Nephron progenitor cell (in vitro differentiated cells): ENCODE results near the gene GLUD1.
"Not testable (repeated sequence)": the region's sequence is repeated elsewhere in the genome, so short reads cannot be mapped to it uniquely, and the experiment has no call there.

Experiments
- DNase-seq: peaks from one replicate; pipeline ENCODE4 v3.0.0; 2021
- H3K27ac Mint-ChIP-seq: 2 replicates; pipeline ENCODE4 v1.8.0; 2021; ENCODE audit warnings: mild to moderate bottlenecking, moderate library complexity, mixed read lengths
- H3K27me3 Mint-ChIP-seq: 2 replicates; pipeline ENCODE4 v1.8.0; 2021; ENCODE audit warnings: mild to moderate bottlenecking, low read depth, mixed read lengths; ENCODE audit not compliant: poor library complexity
- H3K36me3 Mint-ChIP-seq: 2 replicates; pipeline ENCODE4 v1.8.0; 2021; ENCODE audit warnings: low read depth, mixed read lengths
- H3K4me1 Mint-ChIP-seq: 2 replicates; pipeline ENCODE4 v1.8.0; 2021; ENCODE audit warnings: mixed read lengths
- H3K4me3 Mint-ChIP-seq: 2 replicates; pipeline ENCODE4 v1.8.0; 2021; ENCODE audit warnings: mild to moderate bottlenecking, moderate library complexity, mixed read lengths
- H3K9me3 Mint-ChIP-seq: 2 replicates; pipeline ENCODE4 v1.8.0; 2021; ENCODE audit warnings: mild to moderate bottlenecking, moderate library complexity, mixed read lengths
- TF ChIP-seq, protein P1 (sequence below): fragments of 200-600 bp; sonication (generic); IDR thresholded peaks from 2 replicates; pipeline ENCODE4 v1.5.0; 2021; ENCODE audit warnings: antibody characterized with exemption

GLUD1 gene

DNA sequence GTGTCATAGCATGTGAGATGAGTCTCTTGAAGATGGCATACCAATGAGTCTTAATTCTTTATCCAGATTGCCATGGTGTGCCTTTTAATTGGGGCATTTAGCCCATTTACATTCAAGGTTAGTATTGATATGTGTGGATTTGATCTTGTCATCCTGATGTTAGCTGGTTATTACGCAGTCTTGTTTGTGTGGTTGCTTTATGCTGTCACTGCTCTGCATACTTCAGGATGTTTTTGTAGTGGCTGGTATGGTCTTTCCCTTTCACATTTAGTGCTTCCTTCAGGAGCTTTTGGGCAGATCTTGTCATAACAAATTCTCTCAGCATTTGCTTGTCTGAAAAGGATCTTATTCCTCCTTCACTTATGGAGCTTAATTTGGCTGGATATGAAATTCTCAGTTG is 58.0 kb downstream of the GLUD1 start:
- Mint-ChIP-seq H3K4me1 (no peaks in the 10 kb centered on the region), H3K27ac (no peak overlapping the region), H3K9me3 (peaks cover 24% of the 10 kb centered on the region), H3K36me3 (no peaks in the 10 kb centered on the region), H3K27me3 (peaks cover 8% of the 10 kb centered on the region), H3K4me3 (no peak overlapping the region)
- TF ChIP-seq, protein P1, sequence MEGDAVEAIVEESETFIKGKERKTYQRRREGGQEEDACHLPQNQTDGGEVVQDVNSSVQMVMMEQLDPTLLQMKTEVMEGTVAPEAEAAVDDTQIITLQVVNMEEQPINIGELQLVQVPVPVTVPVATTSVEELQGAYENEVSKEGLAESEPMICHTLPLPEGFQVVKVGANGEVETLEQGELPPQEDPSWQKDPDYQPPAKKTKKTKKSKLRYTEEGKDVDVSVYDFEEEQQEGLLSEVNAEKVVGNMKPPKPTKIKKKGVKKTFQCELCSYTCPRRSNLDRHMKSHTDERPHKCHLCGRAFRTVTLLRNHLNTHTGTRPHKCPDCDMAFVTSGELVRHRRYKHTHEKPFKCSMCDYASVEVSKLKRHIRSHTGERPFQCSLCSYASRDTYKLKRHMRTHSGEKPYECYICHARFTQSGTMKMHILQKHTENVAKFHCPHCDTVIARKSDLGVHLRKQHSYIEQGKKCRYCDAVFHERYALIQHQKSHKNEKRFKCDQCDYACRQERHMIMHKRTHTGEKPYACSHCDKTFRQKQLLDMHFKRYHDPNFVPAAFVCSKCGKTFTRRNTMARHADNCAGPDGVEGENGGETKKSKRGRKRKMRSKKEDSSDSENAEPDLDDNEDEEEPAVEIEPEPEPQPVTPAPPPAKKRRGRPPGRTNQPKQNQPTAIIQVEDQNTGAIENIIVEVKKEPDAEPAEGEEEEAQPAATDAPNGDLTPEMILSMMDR = no peak
- DNase-seq = no peak

DNA sequence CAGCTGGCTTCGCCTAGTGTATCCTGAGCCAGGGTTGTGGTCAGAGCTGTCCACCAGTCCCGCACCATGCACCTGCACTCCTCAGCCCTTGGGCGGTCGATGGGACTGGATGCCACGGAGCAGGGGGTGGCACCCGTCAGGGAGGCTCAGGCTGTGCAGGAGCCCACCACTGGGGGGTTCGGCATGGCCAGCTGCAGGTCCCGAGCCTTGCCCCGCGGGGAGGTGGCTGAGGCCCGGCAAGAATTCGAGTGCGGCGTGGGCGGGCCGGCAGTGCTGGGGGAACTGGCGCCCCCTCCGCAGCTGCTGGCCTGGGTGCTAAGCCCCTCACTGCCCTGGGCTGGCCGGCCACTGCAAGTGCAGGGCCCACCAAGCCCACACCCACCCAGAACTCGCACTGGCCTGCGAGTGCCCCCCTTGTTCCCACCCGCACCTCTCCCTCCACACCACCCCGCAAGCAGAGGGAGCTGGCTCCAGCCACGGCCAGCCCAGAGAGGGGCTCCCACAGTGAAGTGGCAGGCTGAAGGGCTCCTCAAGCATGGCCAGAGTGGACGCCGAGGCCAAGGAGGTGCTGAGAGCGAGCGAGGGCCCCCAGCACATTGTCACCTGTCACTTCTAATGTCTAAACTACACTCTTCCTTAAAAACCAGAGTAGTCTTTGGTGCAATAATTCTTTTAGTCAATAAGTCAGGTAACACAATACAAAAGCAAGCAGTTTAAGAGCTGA is 63.6 kb downstream of the GLUD1 start:
- H3K4me1 Mint-ChIP-seq = no peaks in the 10 kb centered on the region
- H3K27ac Mint-ChIP-seq = no peak overlapping the region
- TF ChIP-seq, protein P1 = no peak
- no peaks in the 10 kb centered on the region for H3K36me3 Mint-ChIP-seq
- H3K9me3 Mint-ChIP-seq = peaks cover 33% of the 10 kb centered on the region
- H3K4me3 Mint-ChIP-seq = no peak overlapping the region
- no peak for DNase-seq
- H3K27me3 Mint-ChIP-seq = no peaks in the 10 kb centered on the region

DNA sequence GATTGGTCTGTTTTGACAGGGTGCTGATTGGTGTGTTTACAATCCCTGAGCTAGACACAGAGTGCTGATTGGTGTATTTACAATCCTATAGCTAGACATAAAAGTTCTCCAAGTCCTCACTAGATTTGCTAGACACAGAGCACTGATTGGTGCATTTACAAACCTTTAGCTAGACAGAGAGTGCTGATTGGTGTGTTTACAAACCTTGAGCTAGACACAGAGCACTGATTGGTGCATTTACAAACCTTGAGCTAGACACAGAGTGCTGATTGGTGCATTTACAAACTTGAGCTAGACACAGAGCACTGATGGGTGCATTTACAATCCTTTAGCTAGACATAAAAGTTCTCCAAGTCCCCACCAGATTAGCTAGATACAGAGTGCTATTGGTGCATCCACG is 64.2 kb downstream of the GLUD1 start:
- not testable (repeated sequence) for H3K4me3 Mint-ChIP-seq, H3K27ac Mint-ChIP-seq, DNase-seq, H3K36me3 Mint-ChIP-seq, H3K4me1 Mint-ChIP-seq, H3K27me3 Mint-ChIP-seq
- H3K9me3 Mint-ChIP-seq = peaks cover 33% of the 10 kb centered on the region

DNA sequence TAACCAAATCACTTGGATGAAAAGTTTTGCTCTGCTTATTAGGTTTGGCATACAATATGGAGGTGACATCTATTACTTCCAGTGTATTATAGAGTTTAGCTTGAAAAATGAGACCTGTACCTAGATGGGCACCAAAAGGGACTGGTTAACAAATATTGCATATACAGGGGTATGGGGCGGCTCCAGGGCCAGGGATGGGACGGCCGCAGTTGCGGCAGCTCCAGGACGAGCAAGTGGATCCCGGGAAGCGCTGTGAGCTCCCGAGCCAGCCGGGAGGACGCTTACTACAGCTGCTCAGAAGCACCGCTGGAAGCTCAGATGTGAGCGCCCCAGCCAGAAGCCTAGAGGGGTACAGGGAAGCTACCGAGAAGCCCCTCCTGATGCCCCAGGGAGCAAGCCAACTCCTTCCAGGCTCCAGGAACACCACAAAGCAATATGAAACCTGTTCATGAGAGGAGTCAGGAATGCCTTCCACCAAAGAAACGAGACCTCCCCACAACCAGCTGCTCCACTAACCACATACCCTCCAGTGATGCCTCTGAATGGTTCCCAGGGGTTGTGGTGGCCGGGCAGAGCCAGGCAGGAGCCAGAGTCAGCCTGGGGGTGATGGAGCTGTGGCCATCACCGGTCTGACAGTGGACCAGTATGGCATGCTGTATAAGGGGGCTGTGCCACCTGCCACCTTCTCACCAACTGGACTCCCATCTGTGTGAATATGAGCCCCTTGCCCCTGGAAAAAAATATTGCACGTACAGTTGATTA is 67.7 kb downstream of the GLUD1 start:
- peaks cover 15% of the 10 kb centered on the region for H3K9me3 Mint-ChIP-seq
- H3K27me3 Mint-ChIP-seq, H3K27ac Mint-ChIP-seq, H3K4me3 Mint-ChIP-seq, DNase-seq, H3K36me3 Mint-ChIP-seq, H3K4me1 Mint-ChIP-seq: not testable (repeated sequence)

DNA sequence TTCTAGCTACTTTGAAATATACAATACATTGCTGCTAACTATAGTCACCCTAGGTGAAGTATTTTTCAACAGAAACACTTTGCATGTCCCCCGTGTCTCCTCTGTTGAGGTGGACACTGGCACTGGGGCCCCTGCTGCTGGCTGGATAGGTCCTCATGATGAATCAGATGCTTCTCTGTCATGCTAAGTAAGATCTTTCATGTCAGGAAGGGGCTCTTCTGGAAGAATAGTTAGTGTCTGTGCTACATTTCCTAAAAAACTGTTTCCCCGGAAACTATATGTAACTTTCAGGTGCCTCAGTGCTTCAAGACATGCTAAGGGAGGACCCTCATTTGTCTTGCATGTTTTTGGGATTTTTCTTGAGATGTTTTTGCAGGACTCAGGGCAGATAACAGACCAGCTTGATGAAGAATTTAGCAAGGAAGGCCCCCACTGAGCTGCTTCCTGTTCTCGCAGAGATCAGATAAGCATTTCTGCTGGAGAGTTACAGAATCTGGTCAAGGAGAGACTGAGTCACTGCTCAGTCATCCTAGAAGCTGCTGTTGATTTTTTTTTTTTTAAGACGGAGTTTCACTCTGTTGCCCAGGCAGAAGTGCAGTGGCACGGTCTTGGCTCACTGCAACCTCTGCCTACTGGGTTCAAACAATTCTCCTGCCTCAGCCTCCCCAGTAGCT is 69.2 kb downstream of the GLUD1 start:
- H3K4me3 Mint-ChIP-seq, H3K36me3 Mint-ChIP-seq, H3K4me1 Mint-ChIP-seq, H3K27ac Mint-ChIP-seq, DNase-seq, H3K9me3 Mint-ChIP-seq, H3K27me3 Mint-ChIP-seq: not testable (repeated sequence)

DNA sequence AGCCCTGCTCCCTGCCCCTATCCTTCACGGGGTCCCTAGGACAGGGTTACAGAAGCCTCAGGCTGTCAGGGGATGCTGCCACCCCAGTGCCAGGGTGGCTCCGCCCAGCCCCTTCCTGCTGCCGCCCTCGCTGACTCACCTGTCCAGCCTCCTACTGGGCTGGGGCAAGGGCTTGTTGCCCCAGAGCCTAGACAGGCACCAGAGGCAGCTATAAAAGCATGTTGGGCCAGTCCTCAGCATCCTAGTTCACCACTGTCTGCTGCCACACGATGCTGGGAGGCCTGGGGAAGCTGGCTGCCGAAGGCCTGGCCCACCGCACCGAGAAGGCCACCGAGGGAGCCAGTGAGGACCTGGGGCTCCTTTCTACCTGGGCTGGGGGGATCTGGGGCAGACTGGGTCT is 74.6 kb downstream of the GLUD1 start, which contains the start of gene FAM25A:
TSS of gene FAM25A (plus strand) at position 239 of the 400 bp plus-strand sequence. CDS start at position 270, 31 bp downstream.
- not testable (repeated sequence) for H3K4me1 Mint-ChIP-seq, H3K4me3 Mint-ChIP-seq

DNA sequence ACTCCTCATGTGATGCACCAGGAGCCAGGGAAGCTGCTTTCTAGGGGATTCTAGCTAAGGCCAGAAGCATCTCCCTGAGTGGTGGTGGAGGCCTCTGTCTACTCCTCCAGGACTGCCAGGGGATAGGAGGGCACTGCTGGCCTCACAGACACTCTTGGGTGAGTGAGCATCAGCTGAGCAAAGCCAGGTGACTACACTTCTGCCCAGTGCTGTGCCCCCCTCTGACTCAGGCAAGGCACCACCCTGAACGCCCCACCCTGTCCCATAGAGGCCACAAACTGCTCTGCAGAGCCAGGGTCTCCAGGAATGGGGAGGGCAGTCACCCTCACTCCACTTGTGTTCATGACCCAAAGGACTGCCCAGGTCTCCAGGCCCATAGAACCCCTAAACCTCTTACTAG is 75.1 kb downstream of the GLUD1 start:
- H3K27me3 Mint-ChIP-seq, H3K9me3 Mint-ChIP-seq, H3K27ac Mint-ChIP-seq, H3K4me3 Mint-ChIP-seq, H3K36me3 Mint-ChIP-seq, H3K4me1 Mint-ChIP-seq, DNase-seq: not testable (repeated sequence)

More for the DNA sequence above, 74.6 kb downstream of the GLUD1 start, which contains the start of gene FAM25A:
- not testable (repeated sequence) for DNase-seq, H3K9me3 Mint-ChIP-seq, H3K27me3 Mint-ChIP-seq, H3K36me3 Mint-ChIP-seq
- peak within 1 kb of the TSS; percentile 45 for H3K27ac Mint-ChIP-seq

DNA sequence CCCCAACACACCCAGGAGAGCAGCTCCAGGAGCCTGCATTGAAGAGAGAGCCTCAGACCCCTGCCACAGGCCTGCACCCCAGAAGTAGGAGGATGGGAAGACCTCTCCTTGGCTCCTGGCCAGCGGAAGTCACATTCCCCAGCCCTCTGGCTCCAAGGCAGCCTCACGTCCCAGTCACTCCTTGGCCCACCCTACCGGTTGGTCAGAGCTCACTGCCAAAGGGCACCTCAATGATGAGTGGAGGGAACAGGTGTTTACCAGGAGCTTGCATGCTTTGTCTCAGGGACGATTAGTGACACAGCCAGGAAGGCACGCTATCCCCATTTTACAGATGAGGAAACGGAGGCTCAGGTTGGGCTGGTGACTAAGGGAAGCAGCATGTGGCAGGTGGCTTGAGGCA is 75.6 kb downstream of the GLUD1 start:
- H3K27me3 Mint-ChIP-seq, H3K27ac Mint-ChIP-seq, H3K36me3 Mint-ChIP-seq, H3K4me1 Mint-ChIP-seq, H3K9me3 Mint-ChIP-seq, H3K4me3 Mint-ChIP-seq, DNase-seq: not testable (repeated sequence)

DNA sequence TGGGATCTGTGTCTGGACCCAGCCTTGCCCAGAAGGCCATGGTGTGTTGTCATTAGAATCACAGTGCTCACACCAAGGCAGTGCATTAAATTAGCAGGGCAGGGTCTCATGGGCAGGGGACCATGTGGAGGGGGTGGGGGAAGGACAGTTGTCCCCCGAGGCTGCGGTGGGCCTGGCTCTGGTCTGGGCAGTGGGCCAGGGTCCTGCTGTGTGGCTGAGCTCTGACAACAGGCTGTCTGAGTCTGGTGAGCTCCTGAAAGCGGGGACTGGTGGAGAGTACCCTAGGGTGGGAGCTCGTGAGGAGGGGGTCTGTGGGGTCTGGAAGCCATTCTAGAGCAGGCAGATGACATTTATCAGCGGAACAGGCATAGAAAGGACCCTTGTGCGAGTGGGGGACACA is 76.5 kb downstream of the GLUD1 start:
- H3K36me3 Mint-ChIP-seq, DNase-seq, H3K4me1 Mint-ChIP-seq, H3K27ac Mint-ChIP-seq, H3K27me3 Mint-ChIP-seq, H3K4me3 Mint-ChIP-seq, H3K9me3 Mint-ChIP-seq: not testable (repeated sequence)

DNA sequence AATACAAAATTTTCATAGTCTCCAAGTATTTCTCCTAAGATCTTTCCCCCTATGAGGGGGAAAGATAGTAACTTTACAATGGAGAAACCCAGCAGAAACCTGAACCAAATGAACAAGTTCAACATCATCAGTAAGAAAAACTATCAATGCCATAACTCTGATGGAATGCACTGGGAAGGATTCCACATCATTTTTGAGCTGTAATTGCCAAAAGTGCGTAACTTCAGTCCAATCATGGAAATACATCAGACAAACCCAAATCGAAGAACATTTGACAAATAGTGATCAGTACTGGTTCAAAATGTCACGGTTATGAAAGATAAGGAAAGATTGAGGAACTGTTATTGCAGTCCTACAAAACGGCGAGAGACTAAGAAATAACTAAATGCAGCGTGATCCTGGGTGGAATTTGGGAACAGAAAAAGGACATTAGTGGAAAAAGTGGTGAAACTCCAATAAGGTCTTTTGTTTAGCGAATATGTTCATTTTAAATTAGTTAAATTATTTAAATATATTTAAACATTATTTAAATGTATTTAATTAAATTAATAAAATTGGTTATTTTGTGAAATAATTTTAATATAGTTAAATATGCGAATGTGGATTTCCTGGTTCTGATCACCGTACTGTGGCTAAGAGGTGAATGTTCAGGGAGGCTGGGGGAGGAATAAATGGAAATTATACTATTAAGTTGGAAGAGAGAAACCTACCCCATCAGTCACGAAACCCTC is 79.5 kb downstream of the GLUD1 start:
- not testable (repeated sequence) for H3K27me3 Mint-ChIP-seq, H3K9me3 Mint-ChIP-seq, DNase-seq, H3K4me3 Mint-ChIP-seq, H3K4me1 Mint-ChIP-seq, H3K27ac Mint-ChIP-seq, H3K36me3 Mint-ChIP-seq

DNA sequence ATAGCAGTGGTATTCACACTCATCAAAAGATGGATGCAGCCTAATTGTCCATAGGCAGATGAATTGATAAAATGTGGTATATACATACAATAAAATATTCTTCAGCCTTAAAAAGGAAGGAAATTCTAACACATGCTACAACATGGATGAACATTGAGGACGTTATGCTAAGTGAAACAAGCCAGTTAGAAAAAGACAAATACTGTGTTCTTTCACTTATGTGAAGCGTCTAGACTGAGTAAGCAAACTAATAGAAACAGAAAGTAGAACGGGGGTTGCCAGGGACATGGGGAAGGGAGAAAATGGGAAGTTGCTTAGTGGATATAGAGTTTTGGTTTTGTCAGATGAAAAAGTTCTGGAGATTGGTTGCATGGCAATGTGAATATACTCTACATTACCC is 81.1 kb downstream of the GLUD1 start:
- not testable (repeated sequence) for H3K27me3 Mint-ChIP-seq, H3K9me3 Mint-ChIP-seq, H3K4me3 Mint-ChIP-seq, DNase-seq, H3K4me1 Mint-ChIP-seq, H3K36me3 Mint-ChIP-seq, H3K27ac Mint-ChIP-seq
